Fibroblast of skin of left biceps (primary cell): ENCODE data around the gene KCNB1.

Experiments used
- DNase-seq, 2 experiments: peaks; one replicate each; pipeline ENCODE4 v3.0.0-alpha.2; 2013; ENCODE audit warnings: low read depth in 2 of 2

Gene KCNB1

DNA sequence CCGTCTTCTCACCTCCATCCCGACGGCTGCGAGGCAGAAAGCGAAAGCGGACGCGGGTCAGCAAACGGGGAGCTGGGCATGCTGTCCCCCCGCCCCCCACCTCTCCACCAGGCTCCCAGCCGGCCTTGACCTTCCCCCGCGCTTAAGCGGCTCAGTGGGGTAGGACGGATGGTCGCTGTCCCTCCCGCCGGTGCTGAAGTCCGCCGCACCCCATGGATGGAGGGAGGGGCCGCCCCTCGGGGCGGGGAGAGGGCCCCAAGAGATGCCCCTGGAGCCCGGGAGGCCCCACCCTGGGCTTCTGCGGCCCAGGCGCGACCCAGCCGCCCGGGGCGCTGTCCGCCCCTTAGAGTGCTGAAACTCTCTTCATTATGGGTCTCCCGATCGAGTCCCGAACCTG is at the start of gene KCNB1:
Gene KCNB1 (minus strand): TSS at position 48 of the 397 bp plus-strand sequence. CDS start 188 bp downstream, outside the sequence.
- DNase-seq: no peak

DNA sequence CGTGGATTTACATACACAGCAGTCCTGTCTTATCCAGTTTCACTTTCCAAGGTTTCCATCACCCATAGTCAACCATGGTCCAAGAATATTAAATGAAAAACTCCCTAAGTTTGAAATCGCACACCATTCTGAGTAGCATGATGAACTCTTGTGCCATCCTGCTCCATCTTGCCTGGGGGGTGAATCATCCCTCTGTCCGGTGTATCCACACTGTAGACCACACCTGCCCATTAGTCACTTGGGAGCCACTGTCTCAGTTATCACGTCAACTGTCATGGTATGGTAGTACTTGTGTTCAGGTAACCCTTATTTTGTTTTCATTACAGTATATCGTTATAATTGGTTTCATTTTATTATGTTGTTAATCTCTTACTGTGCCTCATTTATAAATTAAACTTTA is 47.0 kb upstream of the KCNB1 start:
- no peak for DNase-seq

DNA sequence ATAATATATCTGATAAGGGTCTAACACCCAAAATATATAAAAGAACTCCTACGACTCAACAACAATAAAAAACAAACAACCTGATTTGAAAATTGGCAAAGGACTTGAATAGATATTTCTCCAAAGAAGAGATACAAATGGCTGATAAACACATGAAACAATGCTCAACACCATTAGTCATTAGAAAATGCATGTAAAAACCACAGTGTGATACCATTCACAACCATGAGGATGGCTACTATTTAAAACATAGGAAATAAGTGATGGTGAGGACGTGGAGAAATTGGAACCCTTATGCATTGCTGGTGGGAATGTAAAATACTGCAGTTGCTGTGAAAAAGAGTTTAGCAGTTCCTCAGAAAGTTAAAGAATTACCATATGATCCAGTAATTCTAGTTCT is 44.1 kb upstream of the KCNB1 start:
- no peak for DNase-seq

DNA sequence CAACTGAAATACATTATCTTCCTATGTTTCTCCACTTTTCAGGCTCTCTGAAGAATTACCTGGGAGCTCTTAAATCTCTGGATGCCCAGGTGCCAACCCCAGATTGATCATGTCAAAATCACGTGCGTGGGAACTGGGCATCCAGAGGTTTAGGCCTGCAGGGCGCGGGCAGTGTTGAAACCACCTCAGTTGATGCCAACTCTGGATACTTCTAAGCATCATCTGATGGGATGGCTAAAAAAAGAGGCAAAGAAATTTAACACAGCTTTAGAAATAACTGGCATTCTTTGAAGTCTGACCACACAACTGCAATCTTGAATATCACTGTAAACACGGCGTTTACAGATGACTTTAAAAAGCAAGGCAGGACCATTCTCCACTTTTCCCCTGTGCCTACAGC is 43.6 kb upstream of the KCNB1 start:
- no peak for DNase-seq

DNA sequence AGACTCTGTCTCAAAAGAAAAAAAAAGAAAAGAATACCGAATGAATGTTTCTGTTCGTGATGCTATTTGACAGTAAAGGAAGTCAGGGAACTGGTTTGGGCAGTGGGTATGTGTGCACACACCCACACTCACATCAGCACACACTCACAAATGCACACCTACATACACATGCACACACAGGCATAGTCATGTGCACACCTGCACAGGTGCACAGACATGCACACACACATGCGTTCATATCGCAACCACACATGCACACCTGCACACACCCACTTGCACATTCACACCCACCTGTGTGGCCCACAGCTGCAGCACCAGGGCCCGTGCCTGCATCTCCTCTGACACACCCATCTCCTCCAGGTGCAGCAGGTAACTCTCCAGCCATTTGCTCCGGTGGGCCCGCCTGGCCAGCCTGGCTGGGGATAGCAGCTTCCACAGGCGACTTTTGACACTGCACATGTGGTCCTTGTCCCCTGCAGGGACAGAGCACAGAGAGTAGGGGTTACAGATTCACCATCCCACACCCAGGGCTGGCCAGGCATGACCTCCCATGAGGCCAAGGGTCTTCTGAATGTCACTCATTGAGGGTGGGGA is 41.4 kb upstream of the KCNB1 start:
- DNase-seq: no peak

DNA sequence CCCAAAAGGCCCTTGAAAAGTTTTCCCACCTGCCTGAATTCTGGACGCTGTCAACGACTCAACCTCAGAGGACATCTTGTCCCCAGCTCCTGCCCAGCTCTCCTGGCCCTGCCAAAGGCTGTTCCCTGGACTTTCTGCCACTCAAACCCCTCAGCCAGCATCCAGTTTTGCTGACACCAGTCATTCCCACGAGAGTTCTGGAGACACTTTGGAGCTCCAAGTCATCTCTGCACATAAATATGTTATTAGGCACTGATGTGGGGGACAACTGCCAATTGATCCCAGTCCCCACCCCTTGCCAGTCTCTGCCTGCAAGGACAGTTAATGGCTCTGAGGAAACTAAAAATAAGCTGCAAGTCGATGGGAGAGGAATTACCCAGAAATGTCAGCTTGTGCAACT is 38.9 kb upstream of the KCNB1 start:
- no peak for DNase-seq

DNA sequence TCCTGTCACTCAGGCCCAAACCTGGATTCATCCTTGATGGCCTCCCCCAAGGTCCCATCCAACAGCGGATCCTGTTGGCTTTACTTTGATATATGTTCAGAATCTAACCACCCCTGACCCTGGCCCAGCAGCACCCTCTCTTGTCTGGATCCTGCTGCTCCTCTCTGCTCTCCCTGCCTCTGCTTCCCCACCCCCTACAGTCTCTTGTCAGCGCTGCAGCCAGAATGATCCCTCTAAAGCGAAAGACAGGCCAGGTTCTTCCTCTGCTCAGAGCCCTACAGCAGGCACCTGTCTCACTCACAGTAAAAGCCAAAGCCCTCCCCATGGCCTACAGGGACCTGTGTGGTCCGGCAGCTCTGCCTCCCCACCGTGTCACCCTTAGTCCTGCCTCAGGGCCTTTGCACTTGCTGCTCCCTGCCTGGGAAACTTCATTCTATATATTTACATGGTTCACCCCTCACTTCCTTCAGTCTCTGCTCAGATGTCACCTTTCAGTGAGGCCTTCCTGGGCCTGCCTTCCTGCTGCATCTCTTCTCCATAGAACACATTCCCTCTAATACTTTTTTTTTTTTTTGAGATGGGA is 37.4 kb upstream of the KCNB1 start:
- no peak for DNase-seq

DNA sequence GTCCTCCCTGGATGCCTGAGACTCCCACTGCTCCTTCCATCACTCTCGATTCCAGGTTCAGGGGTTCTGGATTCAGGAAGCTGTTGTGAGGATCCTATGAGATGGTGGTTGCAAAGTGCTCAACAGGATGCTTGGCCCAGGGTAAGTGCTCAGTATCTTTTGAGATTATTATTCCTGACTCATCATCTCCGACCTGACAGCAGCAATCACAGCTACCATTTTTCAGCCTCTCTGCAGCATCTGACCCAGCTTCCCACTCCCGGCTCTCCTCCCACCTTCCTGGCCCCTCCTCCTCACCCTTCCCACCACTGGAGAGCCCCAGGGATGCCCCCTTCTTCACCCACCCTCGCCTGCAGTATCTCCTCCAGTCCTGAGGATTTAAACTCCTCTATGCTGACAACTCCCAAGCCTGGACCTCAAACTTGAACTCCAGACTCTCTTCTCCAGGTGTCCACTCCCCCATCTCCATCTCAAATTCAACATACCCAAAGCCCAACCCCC is 36.8 kb upstream of the KCNB1 start:
- no peak for DNase-seq

DNA sequence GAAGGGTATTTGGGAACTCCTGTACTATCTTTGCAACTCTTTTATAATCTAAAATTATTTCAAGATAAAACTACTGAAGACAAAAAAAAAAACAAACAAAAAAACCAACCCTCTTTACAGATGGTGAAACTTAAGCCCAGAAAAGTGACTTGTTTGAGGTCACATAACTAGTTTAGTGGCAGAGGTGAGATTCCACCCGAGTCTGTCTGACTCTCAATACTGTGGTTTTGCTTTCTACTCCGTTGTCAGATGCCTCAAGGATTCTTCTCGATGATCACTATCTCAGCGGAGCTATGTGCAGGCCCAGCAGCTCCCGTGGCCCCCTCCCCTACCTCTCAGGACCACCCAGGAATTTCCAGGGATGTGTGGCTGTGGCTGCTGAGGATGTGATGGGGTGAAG is 36.1 kb upstream of the KCNB1 start:
- DNase-seq: no peak

DNA sequence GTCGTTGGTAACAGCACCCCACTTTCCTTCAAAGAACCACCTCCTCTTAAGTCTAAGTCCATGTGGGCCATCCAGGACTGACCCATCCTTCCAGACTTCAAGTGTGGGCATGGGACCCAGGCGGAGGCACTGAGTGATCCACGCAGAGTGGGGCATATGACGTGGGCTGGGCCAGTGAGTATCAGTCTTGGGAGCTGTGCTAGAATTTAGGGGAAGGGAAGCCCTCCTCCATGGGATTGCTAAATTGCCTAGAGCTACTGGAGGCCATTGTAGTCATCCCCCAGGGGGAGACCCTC is 35.3 kb upstream of the KCNB1 start:
- no peak for DNase-seq

DNA sequence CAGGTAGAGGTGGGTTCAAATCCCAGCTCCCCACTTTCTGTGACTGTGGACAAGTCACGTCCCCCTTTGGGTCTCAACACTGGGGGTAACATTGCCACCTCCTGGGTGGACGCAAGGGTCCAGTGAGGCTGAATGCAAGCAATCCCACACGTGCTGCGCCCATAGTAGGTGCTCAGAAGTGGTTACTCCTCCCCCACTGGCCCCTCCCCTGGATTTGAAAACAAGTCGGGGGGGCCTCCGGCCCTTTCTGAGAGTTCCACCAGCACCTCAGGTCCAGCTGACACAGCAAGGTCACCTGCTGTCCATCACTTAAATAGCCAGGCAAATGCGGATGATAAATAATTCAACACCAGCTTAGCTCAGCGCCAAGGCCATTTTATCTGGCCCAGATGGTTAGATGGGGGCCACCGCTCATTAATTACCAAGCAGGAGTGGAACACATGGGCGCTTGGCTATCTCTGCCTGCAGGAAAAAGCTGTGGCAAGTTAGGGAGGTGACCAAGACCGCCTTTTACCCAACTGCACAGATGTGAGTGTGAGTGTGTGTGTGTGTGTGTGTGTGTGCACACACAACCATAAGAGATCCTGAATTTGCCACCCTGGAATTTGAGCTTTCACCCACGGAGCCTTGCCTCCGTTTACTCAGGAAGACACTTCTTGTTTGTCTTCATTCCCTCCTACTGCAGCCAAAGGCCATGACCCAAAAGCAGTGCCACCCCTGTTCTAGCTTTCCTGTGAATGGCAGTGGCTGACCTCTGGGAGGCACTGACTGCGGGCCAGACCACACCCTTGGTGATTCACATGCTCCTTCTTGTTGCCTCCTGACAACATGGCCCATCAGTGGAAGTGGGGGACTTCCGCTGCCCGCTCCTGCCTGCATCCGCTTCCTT is 34.7 kb upstream of the KCNB1 start:
- no peak for DNase-seq

DNA sequence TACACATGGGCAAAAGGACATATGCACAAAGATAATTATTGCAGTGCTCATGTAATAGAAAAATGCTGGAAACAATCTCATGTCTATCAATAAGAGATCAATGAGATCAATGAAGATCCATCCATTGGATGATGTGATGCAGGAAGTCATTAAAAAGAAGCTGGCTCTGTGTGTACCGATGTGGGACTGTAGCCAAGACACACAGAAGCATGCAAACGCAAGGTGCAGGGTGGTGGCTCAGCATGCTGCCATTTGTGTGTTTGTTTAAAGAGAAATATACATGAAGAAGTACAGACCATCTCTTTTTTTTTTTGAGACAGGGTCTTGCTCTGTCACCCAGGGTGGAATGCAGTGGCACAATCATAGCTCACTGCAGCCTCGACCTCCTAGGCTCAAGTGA is 33.1 kb upstream of the KCNB1 start:
- DNase-seq: no peak

DNA sequence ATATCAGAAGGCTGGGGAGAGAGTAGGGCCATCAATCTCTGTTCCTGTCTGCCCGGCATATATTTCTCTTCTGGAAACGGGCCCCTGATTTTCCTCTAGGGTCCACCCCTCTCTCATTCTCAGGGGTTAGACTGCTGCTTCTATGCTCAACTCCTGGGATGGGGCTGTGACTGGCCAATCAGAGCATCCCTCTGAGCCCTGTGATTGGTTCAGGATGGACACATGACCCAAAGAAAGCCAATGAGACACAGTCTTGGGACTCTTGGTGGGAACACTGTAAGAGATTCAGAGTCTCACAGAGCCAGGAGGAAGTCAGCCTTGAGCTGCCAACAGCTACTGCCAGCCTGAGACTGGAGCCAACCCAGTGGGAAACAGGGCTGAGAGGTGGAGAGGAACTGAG is 31.0 kb upstream of the KCNB1 start:
- no peak for DNase-seq

DNA sequence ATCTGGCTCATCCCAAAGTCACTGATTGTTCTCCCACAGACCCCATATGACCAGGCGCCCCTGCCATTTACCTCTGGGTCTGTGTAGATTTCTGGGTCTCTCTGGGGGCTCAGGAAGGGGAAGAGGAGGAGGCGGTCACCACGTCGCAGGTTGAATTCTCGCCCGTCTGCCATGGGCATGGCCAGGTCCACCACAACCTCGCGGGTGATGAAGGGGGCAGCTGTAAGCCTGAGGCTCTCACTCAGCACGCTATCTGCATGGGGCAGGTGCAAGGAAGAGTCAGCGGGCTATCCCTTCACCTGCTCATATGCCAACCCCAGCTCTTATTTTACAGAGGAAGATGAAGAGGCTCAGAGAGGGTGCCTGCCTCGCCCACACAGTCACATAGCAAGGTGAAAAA is 30.5 kb upstream of the KCNB1 start:
- no peak for DNase-seq

DNA sequence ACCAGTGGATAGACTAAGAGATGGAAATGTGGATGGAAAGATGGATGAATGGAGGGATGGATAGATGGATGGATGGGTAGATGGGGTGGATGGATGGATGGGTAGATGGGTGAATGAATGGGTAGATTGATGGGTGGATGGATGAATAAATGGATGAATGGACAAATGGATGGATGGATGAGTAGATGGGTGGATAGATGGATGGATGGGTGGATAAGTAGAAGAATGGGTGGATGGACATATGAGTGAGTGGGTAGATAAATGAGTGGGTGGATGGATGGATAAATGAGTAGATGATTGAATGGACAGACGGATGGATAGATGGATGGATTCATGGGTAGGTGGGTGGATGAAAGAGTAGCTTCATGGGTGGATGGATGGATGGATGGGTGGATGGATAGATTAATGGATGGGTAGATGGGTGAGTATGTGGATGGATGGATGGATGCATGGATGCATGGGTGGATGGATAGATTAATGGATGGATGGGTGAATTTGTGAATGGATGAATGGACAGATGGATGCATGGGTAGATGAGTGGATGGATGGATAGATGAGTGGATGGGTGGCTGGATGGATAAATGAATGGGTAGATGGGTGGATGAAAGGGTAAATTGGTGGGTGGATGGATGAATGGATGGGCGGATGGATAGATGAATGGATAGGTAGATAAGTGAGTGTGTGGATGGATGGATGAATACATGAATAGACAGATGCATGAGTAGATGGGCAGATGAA is 29.5 kb upstream of the KCNB1 start:
- DNase-seq: no peak

DNA sequence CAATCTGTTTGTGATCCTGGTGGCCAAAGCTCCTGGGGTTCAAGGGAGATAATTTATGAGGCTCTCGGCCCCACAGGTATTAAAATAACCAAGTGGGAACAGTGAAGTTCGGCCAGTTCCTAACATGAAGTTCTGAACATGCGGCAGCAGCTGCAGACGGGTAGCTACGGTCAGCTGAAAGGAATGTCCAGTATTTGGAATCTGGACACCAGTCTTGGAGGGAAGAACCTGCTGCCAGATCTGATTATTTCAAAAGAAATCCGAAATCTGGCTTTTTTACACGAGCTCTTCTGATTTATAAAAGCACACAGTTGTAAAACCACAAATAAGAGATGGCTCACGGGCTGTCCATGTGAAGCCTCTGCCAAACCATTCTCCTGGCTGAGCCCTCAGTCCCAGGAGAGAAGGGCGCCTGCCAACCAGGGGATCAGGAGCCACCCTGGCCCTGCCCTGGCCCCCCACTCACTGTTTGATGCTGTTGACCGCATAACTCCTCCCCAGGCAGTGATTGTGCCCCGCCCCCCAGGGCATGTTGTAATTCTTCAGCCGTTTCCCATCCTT is 28.2 kb upstream of the KCNB1 start:
- DNase-seq: peak; percentile 45 to 55

DNA sequence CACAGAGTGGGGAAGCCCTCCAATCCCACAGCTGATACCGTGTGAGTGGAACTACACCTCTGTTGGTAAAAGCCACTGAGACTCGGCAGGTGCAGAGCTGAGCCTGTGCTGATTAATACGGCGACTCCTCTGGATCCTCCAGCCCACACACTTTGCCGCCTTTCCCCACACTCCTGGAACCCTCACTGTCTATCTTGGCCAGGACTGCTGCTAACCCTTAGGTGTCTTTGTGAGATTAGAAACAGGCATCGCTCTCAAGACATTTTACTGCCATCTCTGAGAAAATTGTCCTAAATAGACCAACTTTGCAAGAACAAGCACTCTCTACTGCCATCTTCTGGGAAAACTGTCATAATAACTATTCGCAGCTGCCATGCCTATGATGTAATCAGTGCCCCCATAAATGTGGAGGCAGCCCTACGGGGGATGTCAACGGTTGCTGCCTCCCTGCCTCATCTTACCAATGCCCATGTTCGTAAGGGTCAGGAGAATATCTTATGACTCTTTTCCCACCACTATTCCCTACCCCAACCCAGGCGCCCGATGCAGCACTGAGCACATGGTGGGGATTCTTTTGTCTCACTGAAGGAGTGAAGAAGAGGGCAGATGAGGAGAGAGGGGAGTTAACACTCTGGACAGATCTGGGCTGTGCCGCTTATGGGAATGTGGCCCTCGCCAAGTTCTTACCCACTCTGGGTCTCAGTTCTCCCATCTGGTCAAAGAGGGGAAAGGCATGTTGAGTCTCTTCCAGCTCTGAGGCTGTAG is 26.1 kb upstream of the KCNB1 start:
- DNase-seq: no peak

DNA sequence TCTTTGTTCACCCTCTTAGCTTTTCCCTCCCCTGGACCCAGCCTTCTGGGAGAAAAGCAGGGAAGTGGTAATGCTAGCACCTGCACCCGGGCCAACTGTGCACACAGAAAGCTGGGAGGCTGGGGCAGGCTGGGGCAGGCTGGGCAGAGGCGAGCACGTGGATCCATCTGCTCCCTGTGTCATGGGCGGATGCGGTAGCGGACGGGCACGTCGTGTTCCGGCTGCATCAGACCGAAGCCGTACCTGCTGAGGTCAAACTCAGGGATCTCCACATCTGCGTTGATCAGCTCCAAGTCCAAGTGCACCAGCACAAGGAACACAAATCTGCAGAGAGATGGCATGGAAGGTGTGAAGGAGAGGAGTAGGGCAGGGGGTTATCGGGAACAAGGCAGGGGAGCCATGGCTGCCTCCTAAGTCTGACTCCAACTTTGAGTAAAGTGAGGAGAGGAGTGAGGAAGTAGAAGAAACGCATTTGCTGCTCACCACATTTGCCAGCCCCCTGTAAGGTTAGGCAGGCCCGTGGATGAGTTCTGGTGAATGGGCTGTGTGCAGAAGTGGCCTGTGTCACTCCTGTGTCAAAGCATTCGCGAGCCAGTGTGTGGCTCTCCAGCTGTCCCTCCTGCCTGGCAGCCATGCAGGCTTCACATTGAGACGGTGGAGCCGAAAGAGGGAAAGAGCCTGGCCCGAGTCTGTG is 25.4 kb upstream of the KCNB1 start:
- DNase-seq: no peak

DNA sequence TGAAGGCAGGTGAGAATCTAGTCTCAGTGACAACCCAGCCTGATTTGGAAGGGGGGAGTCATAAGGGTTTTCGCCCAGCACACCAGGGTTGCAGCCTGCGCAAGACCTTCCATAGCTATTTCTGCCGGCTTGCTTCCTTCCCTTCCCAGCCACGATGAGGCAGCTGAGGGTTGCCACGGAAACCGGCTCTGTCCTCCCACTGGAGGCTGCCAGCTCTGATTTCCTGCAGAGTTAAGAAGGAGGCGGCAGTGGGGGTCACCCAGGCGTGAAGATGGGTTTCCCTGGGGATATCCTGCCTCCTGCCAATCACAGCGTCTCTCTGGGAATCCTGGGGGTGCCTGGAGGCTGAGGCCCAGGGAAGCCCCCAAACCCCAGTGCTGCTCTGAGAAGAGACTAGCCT is 23.1 kb upstream of the KCNB1 start:
- no peak for DNase-seq

DNA sequence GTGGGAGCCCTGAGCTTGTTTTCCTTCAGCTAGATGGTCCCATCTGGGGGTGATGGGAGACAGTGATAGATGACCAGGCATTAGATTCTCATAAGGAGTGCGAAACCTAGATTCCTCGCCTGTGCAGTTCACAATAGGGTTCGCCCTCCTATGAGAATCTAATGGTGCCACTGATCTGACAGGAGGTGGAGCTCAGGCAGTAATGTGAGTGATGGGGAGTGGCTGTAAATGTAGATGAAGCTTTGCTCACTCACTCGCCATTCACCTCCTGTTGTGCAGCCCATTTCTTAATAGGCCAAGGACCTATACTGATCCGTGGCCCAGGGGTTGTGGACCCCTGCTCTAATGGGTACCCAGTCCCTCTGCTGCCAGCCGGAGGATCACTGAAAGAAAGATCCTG is 20.7 kb upstream of the KCNB1 start:
- no peak for DNase-seq

DNA sequence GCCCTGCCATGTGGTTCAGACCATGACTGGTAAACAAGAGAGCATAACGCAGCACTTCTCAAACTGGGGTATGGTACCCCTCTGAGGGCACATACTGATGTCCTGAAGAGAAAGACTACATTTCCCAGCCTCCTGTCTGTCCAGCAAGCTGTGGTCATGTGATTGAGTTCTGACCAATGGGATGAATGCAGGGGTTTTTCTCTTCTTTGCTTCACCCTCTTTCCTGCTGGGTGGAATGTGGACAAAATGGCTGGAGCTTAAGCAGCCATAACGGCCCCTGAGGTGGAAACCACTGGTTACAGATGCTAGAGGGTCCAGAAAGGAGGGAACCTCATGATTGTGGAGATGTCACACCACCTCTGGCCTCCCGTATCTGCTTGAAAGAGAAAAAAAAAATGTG is 19.4 kb upstream of the KCNB1 start:
- no peak for DNase-seq
